Activated effector memory CD4-positive, alpha-beta T cell treated with anti-CD3 and anti-CD28 coated beads, Interleukin-2, amount 50 U/mL, for 16 hours (primary cell): ENCODE data around the gene PLIN1.
A peak's percentile ranks its signal among the peaks of the same experiment; 100 is the strongest.
"Not testable (repeated sequence)": the region's sequence is repeated elsewhere in the genome, so short reads cannot be mapped to it uniquely, and the experiment has no call there.

ENCODE experiments used
- DNase-seq: peaks from one replicate; pipeline ENCODE4 v3.0.0-alpha.2; 2020

The PLIN1 gene, protein sequence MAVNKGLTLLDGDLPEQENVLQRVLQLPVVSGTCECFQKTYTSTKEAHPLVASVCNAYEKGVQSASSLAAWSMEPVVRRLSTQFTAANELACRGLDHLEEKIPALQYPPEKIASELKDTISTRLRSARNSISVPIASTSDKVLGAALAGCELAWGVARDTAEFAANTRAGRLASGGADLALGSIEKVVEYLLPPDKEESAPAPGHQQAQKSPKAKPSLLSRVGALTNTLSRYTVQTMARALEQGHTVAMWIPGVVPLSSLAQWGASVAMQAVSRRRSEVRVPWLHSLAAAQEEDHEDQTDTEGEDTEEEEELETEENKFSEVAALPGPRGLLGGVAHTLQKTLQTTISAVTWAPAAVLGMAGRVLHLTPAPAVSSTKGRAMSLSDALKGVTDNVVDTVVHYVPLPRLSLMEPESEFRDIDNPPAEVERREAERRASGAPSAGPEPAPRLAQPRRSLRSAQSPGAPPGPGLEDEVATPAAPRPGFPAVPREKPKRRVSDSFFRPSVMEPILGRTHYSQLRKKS

DNA sequence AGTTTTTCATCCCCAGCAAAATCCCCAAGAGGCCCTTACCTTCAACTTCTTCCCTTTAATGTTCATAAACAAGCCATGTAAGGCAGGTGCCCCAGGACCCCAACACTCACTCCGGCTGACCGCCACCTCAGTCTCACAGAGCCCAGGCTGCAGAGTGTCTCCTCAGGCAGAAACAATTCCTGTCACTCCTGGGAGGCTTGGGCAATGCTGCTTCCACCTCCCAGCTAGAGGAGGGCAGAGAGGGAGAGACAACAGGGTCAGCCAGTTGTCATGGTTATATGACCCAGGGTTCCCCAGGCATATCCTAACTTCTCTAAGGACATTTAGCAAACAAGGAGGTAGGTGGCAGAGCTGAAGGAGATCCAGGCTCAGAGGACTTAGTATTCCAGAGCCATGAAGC, at the start of gene PLIN1:
TSS of gene PLIN1 (minus strand) at position 156 of the 400 bp plus-strand sequence. CDS start 1,878 bp downstream, outside the sequence.
- no peak for DNase-seq

DNA sequence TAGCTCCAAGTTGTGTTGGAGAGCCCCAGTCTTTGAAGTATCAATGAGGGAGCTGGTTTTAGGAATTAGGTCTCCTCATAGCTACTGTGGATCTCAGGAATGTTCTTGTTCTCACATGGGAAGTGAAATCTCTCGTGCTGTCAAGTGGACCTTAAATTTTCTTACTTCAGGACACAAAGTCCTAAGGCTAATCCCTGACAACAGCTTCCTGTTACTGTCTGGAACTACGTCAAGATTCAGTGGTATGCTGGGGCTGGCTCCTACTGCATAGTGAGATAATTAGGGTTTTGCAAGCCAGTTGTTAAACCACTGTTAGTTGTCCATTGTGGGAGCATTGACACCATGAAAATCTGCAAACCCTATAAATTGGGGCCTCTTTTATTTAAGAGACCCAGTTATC, 49.1 kb upstream of the PLIN1 start:
- DNase-seq, result no peak

DNA sequence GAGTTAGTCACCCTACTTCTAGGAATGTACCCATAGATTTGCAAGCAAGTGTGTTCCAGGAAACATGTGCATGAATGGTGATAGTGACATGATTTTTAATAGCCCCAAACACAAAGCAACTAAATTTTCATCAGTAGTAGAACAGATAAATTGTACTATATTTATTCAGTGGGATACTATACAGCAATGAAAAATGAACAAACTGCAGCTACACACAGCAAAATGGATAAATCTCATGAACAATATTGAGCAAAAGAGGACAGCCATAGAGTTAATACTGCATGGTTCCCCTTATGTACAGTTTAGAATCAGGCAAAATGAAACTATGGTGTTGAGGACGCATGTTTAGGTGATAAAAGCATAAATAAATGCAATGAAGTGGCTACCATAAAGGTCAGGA, 45.9 kb upstream of the PLIN1 start:
- no peak for DNase-seq

DNA sequence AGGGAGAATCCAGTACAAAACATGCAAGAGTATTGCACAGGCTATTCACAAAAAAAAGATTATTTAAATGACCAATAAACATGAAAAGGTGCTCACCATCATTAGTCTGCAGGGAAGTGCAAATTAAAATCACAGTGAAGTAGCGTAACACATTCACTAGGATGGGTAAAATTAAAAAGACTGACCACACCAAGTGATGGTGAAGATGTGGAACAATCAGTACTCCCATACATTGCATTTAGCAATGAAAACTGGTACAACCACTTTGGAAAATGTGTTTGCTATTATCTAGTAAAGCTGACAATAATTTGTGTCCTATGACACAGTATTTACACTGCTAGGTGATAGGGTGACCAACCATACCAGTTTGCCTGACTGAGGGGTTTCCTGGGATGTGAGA, 45.5 kb upstream of the PLIN1 start:
- DNase-seq, result no peak

DNA sequence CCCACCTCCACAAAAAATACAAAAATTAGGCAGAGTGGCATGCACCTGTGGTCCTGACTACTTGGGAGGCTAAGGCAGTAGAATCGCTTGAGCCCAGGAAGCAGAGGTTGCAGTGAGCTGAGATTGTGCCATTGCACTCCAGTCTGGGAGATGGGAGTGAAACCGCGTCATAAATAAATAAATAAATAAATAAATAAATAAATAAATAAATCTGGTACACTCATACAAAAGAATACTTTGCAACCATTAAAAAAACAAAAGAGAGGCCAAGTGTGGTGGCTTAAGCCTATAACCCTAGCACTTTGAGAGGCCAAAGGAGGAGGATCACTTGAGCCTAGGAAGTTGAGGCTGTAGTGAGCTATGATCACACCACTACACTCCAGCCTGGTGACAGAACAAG, 43.9 kb upstream of the PLIN1 start:
- no peak for DNase-seq

DNA sequence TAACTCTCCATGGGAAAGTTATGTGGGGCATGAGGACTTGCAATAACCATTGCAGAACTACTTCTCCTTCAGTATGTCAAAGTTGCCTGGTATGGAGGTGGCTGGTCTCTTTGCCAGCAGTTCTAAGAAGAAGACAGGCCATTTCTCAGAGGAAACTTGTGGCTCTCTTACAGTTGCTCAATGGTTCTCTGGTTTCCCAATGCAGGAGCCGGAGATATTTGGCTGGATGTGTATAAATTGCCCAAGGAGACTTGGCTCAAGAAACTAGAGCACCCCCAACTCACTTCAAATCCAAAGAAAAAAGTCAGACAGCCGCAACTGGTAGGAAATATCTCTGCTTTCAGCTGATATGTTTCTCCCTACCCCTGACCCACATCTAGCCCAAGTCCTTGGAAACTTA, 35.6 kb upstream of the PLIN1 start:
- no peak for DNase-seq

DNA sequence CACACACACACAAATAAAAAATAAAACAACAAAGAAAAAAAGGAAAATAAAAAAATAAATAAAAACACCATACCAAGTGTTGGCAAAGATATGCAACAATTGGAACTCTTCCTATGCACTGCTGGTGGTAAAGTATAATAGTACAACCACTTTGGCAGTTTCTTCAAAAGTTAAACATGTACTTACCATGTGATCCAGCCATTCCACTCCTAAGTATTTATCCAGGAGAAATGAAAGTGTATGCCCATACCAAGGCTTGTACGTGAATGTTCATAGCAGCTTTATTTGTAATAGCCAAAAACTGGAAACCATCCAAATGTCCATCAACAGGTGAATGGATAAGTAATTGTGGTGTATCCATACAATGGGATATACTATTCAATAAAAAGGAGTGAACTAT, 28.4 kb upstream of the PLIN1 start:
- no peak for DNase-seq

DNA sequence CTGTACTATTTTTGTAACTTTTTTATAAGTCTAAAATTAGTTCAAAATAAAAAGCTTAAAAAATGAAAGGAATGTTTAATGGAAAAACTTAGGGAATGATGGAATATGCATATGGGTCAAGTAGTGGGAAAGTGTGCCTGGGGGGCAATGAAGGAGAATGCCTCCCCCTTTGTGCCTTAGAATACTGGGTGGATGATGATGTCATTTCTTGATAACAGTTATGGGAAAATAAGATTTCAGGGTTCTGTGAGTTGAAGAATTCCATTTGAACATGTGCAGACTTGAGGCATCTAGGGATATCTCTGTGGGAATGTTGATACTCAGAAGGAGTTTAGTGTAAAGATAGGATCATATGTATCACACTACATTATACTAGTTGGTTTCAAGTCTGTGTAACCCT, 25.2 kb upstream of the PLIN1 start:
- no peak for DNase-seq

DNA sequence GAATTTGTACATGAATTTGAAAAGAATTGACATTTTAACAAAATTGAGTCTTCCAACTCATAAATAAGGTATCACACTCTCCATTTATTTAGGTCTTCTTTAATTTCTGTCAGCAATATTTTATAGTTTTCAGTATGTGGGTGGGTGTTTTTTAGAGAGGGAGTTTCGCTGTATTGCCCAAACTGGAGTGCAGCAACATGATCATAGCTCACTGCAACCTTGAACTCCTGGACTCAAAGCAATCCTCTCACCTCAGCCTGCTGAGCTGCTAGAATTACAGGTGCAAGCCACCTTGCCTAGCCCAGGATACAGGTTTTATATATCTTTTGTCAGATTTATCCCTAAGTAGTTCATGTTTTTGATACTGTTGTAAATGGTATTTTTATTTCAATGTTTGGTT, 16.0 kb upstream of the PLIN1 start:
- no peak for DNase-seq

DNA sequence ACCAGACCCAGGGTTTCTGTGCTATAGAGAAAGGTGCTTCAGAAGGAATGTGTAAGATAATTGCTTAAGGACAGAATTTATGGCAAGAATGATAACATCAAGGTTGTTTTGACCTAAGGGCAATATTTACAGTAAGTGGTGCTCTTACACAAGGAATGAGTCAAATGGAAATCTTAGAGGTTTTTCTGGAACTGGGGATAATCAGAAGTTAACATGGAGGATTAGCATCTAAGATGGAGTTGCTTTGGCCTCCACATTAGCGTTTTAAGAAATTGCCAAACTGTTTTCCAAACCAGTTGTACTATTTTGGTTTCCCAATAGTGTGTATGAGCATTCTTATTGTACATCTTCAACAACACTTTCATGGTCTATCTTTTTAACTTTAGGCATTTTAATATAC, 14.5 kb upstream of the PLIN1 start:
- no peak for DNase-seq

DNA sequence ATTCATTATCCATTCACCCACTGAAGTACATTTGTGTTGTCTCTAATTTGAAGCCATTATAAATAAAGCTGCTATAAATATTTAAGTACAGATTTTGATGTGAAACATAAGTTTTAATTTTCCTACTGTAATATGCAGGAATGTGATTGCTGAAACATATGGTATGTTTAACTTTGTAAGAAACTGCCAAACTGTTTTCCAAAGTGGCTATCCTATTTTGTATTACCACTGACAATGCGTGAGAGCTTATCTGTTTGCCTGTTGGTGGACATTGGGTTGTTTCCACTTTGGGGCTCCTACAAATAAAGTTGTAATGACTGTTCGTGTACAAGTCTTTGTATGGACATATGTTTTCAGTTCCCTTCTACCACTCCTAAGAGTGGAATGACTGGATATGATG, 13.9 kb upstream of the PLIN1 start:
- DNase-seq, result no peak

DNA sequence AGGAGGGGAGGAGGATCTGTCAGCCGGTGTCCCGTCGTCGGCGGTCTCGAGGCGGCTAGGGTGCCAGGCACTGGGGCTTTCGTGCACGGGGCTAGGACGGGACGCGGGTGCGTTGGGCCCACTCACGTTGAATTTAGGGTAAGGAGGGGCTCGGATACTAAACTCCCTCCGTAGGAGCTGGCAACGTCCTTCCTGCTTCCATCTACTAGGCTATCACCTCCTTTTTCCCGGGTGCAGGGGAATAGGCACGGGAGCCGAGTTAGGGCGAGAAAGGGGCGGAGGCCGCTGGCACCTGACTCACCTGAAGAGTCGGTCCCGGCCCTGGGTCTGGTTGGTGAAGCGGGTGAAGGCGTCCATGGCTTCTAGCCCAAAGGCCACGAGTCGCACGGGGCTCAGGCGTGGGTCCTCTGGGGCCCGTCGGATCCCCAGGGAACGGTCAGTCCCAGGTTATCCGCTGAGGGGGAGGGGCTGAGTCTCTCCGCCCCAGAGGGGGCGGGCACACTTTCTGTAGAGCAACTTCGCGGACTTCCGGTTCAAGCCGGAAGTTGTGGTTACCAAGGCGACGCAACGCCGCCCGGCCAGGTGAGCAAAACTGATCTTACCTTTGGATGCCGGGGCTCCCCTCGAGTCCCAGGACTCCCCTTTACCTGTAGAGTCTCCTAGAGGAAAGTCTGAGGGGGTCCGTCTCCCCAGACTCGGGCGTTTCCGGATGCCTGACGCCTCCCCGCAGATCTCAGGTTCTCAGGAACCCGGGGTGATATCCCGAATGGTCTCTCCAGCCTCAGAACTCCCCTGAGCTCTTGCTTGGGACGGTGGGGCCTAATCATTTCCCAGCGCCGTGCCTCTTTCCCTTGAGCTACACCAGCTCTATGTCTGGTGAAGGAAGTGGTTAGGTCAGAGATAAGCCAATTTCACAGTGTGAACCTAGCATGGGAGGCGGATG, 11.4 kb upstream of the PLIN1 start, which contains the start of the genes PEX11A and WDR93:
TSS of gene PEX11A (minus strand) at position 479 of the 943 bp plus-strand sequence. CDS start at position 357, 122 bp downstream.
TSS of gene WDR93 (plus strand) at position 536 of the 943 bp plus-strand sequence. CDS start 10,936 bp downstream, outside the sequence.
- DNase-seq, result peak; percentile 91

DNA sequence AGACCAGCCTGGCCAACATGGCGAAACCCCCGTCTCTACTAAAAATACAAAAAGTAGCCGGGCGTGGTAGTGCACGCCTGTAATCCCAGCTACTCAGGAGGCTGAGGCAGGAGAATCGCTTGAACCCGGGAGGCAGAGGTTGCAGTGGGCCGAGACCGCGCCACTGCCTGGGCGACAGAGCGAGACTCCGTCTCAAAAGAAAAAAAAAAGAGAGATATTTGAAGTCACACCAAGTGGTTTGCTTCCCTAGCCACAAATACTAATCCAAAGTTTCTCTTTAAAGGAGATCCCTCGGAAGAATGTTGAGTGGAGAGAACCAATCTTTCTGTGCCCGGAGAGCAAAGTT, 10.7 kb upstream of the PLIN1 start:
- not testable (repeated sequence) for DNase-seq

DNA sequence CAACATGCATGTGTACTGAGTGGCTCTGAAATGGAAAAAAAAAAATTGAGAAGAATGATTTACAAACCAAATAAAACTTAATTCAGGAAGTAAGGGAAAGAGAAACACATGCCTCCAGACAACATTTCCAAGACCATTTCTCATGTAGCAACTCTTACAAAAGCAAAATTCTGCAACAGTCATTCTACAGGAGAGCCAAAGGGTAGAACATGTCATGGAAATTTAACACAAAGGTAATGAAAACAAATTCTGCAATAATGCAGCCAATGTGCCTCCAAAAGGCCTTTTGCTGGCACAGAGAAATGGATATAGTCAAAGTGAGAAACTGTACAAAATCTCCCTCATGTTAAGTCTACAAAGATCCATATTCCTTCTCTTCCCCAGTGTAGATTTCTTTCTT, 7.4 kb upstream of the PLIN1 start:
- DNase-seq, result no peak

DNA sequence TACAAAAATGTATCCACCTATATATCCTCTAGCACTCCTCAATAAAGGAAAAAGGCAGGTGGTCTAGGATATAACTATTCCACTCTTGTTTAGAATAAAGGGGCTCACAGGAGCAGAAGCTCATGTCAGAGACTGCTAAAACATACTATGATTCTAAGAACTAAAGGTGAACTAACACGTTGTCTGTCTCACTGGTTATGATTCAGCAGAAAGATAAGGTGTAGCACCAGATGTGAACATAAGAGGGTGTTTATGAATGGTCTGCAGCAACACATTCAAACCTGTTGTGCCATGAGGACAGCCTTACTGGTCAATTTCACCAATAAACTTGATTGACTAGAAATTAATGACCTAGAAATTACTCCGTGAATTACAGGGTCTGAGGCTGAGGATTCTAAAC, 6.8 kb upstream of the PLIN1 start:
- no peak for DNase-seq

DNA sequence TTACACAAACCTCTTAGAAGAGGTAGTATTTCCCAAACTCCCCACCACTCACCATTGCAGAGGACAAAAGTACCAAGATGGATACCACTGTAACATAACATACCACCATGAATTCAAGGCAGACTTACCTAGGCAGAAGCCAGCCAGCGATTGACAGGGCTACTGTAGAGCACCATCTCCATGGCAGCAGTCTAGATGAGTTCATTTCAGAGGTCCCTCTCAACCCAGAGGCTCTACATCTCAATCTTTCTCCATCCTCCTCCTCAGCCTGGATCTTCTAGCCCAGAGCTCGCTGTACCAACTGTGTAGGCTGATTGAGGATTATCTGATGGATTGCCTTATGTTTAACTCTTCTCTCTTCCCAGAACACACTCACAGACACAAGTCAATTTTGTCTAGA, 2.0 kb upstream of the PLIN1 start:
- DNase-seq, result no peak

DNA sequence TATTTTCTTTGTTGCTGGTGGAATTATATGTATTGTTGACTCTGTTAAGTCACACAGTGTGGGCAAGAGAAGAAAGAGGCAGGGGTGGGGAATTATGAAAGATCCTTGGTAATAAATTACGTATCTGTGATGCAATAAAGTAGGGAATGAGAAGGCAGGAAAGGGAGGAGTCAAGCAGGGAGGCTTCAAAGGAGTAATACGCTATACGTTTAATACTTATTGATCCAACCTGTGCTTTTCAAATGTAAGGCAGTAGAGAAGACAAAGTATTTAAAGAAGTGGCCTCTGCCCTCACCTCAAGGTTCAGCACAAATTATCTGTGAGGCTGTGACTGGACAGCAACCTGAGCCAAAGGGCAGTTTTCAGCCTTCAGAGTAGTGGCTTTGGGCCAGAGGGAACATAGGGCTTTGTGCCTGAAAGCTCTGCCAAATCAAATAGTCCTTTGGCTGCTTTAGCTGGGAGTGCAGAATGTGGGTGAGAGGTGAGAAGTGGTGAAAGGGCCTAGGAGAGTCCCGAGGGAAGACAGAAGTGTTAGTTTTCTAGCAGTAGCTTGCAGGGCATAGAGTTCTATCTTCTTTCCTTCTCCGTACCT, 1.2 kb upstream of the PLIN1 start:
- no peak for DNase-seq

DNA sequence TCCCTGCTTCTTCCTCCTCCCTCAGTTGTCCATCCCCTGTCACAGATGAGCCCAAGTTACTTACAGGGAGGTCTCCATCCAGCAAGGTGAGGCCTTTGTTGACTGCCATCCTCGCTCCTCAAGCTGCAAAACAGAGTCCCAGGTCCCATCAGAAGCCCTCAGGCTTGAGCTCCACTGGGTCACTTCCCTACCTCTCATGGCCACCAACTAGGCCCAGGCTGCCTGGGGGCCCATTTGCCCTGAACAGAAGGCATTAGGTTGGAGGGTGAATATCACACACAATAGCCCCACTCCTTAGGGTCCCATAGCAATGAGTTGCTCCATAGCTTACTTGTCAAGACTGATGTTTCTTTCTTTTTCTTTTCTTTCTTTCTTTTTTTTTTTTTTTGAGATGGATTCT, 1.8 kb downstream of the PLIN1 start:
- DNase-seq, result no peak

DNA sequence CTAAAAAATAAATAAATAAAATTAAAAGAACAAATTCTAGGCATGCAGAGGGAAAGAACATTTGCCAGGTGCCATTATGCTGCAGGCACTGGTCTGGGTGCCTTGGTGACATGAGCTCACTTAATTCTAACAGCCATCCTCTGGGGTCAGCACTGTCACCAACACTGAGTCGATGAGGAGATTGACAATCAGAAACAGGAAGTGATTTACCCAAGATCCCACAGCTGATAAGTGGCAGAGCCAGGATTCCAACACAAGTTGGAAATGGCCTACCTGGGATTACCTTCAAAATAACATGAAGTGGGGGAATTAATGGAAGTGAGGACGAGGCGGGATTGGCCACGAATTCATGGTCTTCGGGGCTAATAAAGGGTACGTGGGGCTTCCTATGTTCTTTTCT, 3.6 kb downstream of the PLIN1 start:
- no peak for DNase-seq

DNA sequence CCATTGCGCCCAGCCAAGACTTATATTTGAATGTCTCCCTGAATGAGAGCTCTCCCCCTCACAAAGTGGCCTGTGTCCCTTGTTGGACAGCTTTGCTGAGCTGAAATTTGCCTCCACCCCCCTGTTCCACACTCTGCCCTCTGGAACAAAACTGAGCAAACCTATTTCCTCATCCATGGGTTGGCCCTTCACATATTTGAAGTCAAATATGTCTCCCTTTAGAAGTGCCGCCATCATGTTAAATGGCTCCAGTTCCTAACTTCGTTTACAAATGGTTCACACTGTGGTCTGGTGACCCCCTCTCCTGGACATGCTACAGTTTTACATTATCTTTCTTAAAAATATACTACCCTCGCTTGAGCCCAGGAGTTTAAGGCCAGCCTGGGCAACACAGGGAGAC, 4.6 kb downstream of the PLIN1 start:
- no peak for DNase-seq

DNA sequence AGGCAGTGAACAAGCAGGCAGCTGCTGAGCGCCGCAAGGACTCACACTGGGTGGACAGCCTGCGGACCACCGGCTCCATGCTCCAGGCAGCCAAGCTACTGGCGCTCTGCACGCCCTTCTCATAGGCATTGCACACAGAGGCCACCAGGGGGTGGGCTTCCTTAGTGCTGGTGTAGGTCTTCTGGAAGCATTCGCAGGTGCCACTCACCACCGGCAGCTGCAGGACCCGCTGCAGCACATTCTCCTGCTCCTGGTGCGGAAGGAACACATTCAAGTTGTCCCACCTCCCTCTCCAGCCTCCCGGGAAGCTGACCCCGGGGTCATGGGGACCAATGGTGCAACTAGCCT, 6.0 kb downstream of the PLIN1 start:
- no peak for DNase-seq

DNA sequence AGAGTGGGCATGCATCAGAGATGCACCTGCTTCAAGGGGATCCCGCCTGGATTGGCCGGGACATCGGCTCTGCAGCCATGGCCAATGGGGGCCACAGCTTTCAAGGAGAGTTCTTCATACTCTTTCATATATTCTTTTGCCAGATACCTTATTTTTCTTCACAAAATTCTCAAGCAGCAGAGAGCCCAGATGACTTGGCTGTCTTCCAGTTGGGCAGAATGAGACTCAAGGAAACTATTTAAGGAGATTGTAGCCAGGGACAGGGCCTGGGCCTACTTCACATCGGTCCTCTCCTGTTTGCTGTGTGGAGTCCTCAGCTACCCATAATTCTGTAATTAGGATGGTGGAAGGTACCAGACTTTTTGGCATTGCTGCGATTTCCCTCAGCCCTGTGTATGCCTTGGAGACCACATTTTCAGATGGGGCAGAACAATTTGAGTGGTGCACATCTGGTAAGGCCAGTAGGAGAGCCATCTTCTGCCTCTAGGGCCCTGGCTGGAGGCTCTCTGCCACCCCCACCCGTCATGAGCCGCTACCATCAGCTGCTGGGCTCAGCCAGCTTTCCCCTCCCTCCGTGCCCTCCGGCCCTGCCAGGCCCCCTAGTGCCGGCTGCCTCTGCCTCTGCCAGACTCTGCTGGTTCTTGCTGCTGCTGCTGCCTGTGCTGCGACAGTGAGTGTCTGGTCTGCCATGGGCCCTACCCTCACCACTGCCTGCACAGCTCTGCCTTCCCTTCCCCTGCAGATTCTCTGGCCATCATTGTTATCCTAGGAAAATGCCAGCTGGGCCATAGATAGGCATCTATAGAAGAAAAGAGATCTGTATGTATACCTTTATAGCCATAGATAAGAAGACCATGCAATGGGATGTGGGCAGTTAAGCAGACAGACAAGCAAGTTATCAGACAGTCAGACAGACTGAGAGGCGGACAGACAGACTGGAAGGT, 6.7 kb downstream of the PLIN1 start:
- no peak for DNase-seq
